ENCODE results near the gene MT1G. TPM values are rescaled to one million over a fixed set of nuclear protein-coding genes. Genes with fewer than 3 reads are reported as not detected.
A peak's percentile ranks its signal among the peaks of the same experiment; 100 is the strongest.

Gene MT1G
- total RNA-seq, 1 experiment from 2014 or later = not detected

GRCh38 chr16:56684926-56685590 is 17.2 kb upstream of the MT1G start:
- no peak overlapping the region for H3K4me3 Mint-ChIP-seq (ENCODE audit: low read depth, unreplicated experiment)
- peaks cover 13% of the 10 kb centered on the region for H3K27me3 Mint-ChIP-seq (ENCODE audit: unreplicated experiment)
- H3K27ac Mint-ChIP-seq (ENCODE audit: unreplicated experiment) = no peak overlapping the region
- intact Hi-C loops (cut with micrococcal nuclease; ENCODE audit: unreplicated experiment) = no loop called here
- no TSS peak for BruUV-seq (replicated peaks)
- no peak for TF ChIP-seq CTCF (IDR thresholded peaks at IDR 0.05; ENCODE audit: unreplicated experiment)
- no peaks in the 10 kb centered on the region for H3K9me3 Mint-ChIP-seq (ENCODE audit: low read depth, unreplicated experiment)
- H3K4me1 Mint-ChIP-seq (ENCODE audit: low read depth, unreplicated experiment) = peaks cover 28% of the 10 kb centered on the region
- DNase-seq = no peak
- CTCF ChIA-PET = interaction anchor here (0.6 kb wide), 1 partner anchor 1565 kb away, joined by 3 read pairs; a partner anchor contains a TSS
- peaks cover 18% of the 10 kb centered on the region for H3K36me3 Mint-ChIP-seq (ENCODE audit: insufficient read depth, unreplicated experiment)

GRCh38 chr16:56684256-56684925 is 16.5 kb upstream of the MT1G start:
- Mint-ChIP-seq H3K36me3 (ENCODE audit: insufficient read depth, unreplicated experiment) (peaks cover 18% of the 10 kb centered on the region), H3K4me1 (ENCODE audit: low read depth, unreplicated experiment) (peaks cover 22% of the 10 kb centered on the region), H3K4me3 (ENCODE audit: low read depth, unreplicated experiment) (no peak overlapping the region), H3K9me3 (ENCODE audit: low read depth, unreplicated experiment) (no peaks in the 10 kb centered on the region), H3K27ac (ENCODE audit: unreplicated experiment) (no peak overlapping the region), H3K27me3 (ENCODE audit: unreplicated experiment) (peaks cover 13% of the 10 kb centered on the region)
- no TSS peak for BruUV-seq (replicated peaks)
- no peak for DNase-seq
- intact Hi-C loops (cut with micrococcal nuclease; ENCODE audit: unreplicated experiment) = no loop called here
- TF ChIP-seq CTCF (IDR thresholded peaks at IDR 0.05; ENCODE audit: unreplicated experiment) = no peak
- CTCF ChIA-PET = interaction anchor here (0.6 kb wide), 2 partner anchors 18 to 1565 kb away, joined by 3 to 7 read pairs; a partner anchor contains a TSS

- Mint-ChIP-seq H3K36me3 (ENCODE audit: insufficient read depth, unreplicated experiment) (peaks cover 18% of the 10 kb centered on the region), H3K27ac (ENCODE audit: unreplicated experiment) (no peak overlapping the region), H3K4me1 (ENCODE audit: low read depth, unreplicated experiment) (peaks cover 15% of the 10 kb centered on the region), H3K27me3 (ENCODE audit: unreplicated experiment) (peaks cover 13% of the 10 kb centered on the region), H3K9me3 (ENCODE audit: low read depth, unreplicated experiment) (no peaks in the 10 kb centered on the region), H3K4me3 (ENCODE audit: low read depth, unreplicated experiment) (peak overlapping the region; percentile 88)
- DNase-seq = no peak
- CTCF ChIA-PET = interaction anchor here (0.6 kb wide), 1 partner anchor 18 kb away, joined by 7 read pairs; no protein-coding TSS in a partner anchor
- intact Hi-C loops (cut with micrococcal nuclease; ENCODE audit: unreplicated experiment) = no loop called here
- BruUV-seq (replicated peaks) = no TSS peak
- TF ChIP-seq CTCF (IDR thresholded peaks at IDR 0.05; ENCODE audit: unreplicated experiment) = no peak
Observed at GRCh38 chr16:56683424-56684172, 15.7 kb upstream of the MT1G start.

GRCh38 chr16:56682703-56683397 is 15.0 kb upstream of the MT1G start:
- Mint-ChIP-seq H3K36me3 (ENCODE audit: insufficient read depth, unreplicated experiment) (peaks cover 18% of the 10 kb centered on the region), H3K4me1 (ENCODE audit: low read depth, unreplicated experiment) (peaks cover 15% of the 10 kb centered on the region), H3K9me3 (ENCODE audit: low read depth, unreplicated experiment) (no peaks in the 10 kb centered on the region), H3K27ac (ENCODE audit: unreplicated experiment) (peak overlapping the region; percentile 64), H3K27me3 (ENCODE audit: unreplicated experiment) (peaks cover 13% of the 10 kb centered on the region), H3K4me3 (ENCODE audit: low read depth, unreplicated experiment) (peak overlapping the region; percentile 88)
- intact Hi-C loops (cut with micrococcal nuclease; ENCODE audit: unreplicated experiment) = no loop called here
- no peak for DNase-seq
- no peak for TF ChIP-seq CTCF (IDR thresholded peaks at IDR 0.05; ENCODE audit: unreplicated experiment)
- TSS peak; percentile 88 for BruUV-seq (replicated peaks)
- CTCF ChIA-PET = no interaction called here
